A172 (cell line): ENCODE results near the gene TSR1. TPM values are rescaled to one million over a fixed set of nuclear protein-coding genes. Genes with fewer than 3 reads are reported as not detected.

Experiments
- DNase-seq: peaks from one replicate; pipeline ENCODE4 v3.0.0-alpha.2; 2015; ENCODE audit warnings: low spot score
- total RNA-seq: library from RNA; depleted of rRNA; stranded (reverse); fragments of >200 nt; shearing (Covaris generic); gene quantifications from 2 replicates; pipeline ENCODE4 v1.2.3, GENCODE V29; 2014

TSR1 gene
- total RNA-seq, 1 experiment from 2014 or later = 66.9 TPM

DNA sequence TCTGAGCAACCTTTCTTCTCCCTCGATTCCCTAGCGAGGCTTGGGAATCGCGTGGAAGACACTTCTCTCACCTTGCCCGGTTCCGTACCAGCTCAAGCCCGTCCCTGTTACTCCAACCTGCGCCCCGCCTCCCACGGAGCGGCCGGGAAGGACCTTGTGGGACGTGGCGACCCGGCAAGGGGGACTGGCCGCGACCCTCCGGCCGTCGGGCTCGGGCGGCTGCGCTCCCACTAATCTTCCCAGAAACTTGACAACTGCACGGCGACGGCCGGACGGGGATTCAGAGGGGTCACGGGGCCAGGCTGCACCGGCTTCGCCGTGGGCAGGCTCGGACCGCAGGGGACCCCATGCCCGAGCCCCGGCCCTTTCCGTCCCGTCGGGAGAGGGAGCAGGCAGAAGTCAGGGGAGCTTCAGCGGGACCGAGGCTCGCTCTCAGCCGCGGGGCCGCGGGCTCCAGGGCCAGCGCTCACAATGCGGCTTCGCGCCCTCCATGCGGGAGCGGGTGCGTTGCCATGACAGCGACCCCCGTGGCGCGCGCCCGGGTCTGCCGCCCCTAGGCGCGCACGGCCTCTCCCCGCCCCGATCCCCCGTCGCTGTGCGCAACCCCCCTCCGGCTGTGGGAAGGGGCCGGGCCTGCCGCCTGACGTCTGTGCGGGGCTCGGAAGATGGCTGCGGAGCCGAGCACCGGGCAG is 741 bp upstream of the TSR1 start, which contains the start of gene SGSM2:
TSS of gene SGSM2 (plus strand) at position 650 of the 692 bp plus-strand sequence. CDS start 188 bp downstream, outside the sequence.
- no peak for DNase-seq

DNA sequence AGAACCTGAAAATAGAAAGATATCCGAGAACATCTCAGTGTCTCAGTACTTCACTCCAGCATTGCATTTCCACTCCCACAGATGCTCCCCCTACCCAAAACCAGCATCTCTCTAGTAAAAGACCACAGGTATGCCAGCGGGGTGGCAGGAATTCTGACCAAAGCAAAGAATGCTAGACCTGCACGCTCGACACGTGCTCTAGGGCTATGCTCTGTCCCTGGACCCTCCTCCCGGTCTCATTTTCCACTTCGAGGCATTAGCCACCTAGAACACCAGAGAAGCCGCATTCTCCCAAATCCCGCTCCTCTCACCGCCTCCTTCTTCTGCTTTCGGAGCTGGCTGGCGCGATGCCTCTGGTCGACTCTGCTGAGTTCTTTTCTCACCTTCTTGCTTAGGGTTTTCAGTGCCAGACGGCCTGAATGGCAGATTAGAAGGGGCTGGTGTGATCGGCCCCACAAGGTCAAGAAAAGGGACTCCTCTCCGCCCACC is 487 bp downstream of the TSR1 start:
- peak; percentile 16 for DNase-seq

DNA sequence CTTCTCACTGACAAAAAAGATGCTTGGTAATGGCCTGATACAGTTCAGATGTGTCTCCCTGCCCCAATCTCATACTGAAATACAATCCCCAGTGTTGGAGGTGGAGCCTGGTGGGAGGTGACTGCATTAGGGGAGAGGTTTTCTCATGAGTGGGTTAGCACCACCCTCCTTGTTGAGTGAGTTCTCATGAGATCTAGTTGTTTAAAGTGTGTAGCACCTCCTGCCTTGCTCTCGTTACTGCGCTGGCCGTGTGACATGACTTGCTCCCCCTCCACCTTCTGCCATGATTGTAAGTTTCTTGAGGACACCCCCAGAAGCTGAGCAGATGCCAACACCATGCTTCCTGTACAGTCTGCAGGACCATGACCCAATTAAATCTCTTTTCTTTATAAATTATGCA is 5.0 kb downstream of the TSR1 start:
- no peak for DNase-seq

DNA sequence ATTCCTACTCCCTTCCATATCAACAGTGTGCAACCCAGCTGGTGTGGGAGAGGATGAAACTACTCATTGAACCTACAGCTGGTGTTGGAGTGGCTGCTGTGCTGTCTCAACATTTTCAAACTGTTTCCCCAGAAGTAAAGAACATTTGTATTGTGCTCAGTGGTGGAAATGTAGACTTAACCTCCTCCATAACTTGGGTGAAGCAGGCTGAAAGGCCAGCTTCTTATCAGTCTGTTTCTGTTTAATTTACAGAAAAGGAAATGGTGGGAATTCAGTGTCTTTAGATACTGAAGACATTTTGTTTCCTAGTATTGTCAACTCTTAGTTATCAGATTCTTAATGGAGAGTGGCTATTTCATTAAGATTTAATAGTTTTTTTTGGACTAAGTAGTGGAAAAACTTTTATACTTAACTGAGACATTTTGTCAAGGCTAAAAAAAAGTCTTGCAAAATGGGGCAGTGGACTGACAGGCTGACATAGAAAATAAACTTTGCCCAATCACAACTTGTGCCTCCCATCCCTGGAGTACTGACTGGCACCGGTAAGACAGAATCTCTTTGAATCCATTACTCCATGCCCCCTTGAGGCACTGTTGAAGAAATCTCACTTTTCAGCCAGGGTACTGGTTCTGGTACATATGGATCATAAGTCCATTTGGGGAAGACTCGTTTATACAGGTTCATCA is 12.5 kb downstream of the TSR1 start:
- no peak for DNase-seq

DNA sequence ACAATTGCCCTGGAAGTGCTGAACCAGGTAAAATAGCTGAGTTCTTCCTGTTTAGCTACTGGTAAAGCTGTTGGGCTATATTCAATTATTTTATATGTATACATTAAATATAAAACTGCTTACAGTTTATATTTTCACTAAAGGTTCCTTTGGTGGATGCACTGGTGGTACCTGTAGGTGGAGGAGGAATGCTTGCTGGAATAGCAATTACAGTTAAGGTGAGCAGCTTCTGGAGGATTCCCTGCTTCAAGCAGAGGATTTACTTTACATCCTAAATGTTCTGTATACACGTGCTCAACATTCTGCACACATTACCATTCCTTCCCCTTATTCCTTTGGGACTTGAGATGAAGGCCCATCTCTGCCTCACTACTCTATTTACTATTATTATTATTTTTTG is 14.9 kb downstream of the TSR1 start:
- no peak for DNase-seq

DNA sequence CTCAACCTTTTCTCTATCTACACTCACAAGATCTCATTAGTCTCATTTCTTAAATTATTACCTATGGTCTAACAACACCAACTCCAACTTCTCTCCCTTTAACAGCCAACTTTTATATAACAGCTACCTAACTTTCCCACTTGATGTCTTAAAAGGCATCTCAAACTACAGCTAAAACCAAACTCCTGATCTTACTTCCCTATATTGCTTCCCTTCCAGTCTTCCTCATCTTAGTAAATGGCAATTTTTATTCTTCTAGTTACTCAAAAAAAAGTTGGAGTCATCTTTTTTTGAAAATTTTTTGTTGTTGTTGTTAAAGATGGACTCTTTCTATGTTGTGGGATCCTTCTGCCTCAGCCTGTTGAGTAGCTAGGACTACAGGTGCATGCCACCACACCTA is 17.2 kb downstream of the TSR1 start:
- DNase-seq = no peak

DNA sequence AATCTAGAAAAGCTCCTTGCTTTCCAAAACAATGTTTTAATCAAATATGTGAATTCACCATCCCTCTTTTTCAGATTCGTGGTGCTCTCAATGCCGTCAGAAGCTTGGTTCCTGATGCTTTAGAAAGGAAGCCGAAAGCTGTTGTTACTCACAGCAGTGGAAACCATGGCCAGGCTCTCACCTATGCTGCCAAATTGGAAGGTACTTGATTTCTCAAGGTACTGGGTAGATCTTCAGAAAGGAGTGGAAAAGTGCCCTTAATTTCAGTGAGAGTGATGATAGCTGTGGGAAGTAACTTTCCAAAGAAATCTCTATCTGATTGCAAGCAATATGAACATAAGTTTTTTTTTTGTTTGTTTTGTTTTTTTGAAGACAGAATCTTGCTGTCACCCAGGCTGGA is 18.5 kb downstream of the TSR1 start:
- no peak for DNase-seq

DNA sequence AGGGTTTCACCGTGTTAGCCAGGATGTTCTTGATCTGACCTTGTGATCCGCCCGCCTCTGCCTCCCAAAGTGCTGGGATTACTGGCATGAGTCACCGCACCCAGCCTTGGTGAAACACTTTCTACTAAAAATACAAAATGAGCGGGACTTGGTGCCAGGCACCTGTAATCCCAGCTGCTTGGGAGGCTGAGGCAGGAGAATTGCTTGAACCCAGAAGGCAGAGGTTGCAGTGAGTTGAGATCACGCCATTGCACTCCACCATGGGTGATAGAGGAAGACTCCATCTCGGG is 19.4 kb downstream of the TSR1 start:
- peak; percentile 52 for DNase-seq

DNA sequence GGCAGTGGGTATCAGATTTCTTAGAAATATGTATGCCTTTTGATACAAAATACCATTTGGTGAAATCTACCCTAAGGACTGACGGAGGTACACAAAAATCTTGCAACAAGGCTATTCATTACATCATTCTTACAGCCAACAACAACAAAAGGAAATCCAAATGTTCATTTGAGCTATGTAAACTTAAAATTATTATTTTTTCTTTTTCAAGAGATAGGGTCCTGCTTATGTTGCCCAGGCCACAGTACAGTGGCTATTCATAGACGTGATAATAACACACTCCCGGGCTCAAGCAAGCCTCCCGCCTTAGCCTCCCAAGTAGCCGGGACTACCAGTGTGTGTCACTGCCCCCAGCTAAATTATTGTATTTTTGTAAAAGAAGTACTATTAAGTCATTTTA is 23.5 kb downstream of the TSR1 start:
- DNase-seq = no peak

DNA sequence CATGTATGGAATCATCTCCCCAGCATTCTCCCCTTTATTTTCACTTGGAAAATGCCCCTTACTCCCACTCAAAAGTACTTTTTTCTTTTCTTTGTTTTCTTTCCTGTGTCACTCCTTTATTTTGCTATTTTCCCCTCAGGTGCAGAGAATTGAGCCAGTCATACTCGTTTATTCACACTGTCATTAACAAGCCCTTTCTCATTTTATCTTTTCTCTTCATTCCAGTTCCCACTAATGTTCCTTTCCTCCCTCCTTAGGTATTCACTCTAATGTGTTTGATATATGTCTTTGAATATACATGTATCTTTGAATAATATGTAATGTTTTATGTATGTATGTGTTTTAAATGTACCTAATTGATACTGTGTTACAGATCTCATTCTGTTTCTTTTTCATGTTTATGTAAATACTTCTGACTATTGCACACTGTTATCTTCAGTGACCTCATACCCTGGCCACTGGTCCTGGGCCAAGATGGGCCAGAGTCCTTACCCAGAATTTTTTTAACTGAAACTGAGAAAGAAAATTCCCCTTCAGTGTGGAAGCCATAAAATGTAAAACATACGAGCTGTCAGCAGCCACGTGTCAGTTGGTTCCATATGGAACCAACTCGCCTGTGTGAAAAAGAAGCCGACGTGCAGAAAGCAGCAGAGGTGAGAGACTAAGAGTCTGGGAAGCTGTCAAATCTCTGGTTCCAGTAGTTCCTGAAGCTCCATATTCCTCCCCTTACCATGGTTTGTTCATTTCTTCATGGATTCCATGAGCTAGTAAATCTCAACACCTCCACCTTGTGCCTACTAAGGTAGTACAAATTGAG is 26.7 kb downstream of the TSR1 start:
- DNase-seq = no peak

DNA sequence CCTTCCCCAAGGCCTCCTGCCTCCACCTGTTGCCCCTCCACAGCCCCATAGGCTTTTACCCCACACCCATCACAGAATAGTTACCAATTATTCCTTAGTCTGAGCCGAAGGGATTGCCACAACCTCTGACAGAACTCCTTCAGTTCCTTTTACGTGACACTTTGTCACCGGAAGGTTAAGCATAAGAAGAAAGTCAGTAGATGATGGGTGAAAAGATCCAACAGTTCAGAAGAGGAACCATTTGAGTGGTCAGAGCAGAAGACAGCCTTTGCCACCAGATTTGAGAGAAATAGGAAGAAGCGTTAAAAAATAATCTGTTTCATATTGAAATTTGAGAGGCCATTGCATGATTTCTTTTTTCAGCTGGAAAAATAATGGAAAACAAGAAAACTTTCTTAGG is 31.3 kb downstream of the TSR1 start:
- DNase-seq = no peak

DNA sequence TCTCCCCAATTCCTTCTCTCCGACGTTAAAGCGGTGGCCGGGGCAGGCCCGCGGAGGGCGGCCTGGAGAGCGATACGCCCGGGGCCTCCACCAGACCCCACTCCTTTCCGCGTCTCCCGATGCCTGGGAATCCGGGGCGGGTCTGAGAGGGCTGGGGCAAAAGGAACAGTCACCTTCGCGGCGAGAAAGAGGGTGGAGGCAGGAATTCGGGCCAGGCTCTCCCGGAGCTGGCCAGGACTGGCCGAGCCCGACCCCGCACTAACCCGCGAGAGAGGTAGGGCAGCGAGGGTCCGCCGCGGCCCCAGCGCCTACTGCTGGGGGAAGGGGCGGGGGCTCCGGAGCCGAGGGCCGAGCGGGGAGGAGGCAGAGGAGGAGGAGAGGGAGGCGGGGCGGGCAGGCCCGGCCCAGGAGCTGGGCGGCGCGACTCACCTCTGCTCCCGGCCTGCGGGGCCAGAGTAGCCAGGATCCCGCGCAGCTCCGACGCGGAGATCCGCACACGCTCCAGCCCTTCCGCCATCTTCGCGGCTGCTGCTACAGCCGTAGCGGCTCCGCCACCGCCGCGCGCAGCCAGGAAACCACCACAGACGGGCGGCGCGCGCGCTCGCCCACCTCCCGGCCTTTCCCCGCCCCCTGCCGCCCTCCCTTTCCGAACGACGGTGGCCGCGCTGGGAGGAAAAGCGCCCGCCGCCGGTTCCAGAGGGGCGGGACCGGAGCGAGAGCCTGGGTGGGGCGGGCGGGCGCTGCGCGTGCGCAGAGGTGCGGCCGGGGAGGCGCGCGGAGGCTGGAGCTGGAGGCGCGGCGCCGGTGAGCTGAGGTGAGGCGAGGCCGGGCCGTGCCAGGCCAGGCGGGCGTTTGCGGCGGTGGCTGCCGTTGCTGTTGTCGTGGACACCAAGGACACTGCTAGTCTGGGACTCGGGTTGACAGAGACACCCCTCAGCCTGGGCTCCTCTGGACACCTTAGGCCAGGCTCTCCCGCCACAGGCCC is 32.8 kb downstream of the TSR1 start, which contains the start of the genes SMG6 and SRR:
TSS of gene SMG6 (minus strand) at position 582 of the 985 bp plus-strand sequence. CDS start at position 517, 65 bp downstream.
TSS of gene SRR (plus strand) at position 747 of the 985 bp plus-strand sequence. CDS start 11,611 bp downstream, outside the sequence.
- DNase-seq = peak; percentile 78

DNA sequence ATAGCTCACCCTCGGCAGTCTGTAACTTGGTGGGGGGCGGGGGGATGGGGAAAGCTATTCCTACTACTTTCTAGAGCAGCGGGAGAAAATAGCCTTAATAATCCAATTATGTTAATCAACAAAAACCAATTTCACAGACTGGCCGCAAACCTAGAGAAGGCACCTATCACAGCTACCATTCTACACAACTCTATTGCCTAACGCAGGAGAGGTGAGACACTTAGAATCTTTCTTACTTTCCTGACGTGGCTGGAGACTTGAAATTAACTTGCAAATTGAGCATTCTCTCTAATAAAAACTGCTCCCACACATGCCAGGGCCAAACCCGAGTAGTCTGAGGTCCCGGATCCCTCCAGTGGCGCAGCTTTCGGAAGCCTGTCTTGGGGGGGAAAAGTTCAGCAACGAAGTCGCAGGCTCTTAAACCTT is 33.5 kb downstream of the TSR1 start:
- peak; percentile 13 for DNase-seq

DNA sequence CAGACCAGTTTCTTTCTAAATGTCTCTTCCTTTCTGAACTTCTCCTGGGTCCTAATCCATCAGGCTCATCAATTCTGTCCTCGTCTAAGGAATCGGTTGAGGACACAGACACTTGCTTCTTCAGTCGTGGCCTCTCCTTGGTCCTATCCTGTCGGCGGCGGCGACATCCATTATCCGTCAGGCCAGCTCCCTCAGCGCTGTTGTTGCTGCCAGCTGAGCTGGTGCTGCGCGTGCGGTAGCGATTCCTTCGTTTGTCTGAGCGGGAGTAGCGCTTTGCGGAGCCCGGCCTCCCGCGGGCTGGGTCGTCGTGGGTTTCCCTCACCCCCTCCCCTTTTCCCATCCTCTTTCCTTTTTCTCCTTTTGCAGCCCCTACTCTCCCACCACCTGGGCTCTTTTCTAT is 36.5 kb downstream of the TSR1 start:
- DNase-seq = no peak

DNA sequence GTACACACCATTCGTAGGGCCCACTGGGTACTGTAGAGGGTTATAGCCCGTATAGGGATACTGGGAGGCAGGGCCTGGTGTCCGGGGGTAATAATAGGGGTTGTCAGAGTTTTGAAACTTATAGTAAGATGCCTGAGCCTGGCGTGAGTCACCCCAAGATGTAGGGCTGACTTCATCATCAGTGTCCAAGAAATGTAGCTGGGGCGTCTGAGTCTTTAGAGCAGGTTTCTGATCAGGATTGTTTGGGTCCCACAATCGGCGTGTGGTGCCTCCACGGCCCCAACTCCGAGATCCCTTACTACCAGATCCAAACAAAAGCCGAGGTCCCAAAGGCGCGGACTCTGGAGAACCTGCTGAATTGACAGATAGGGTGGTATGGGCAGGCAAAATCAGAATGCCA is 37.1 kb downstream of the TSR1 start:
- DNase-seq = no peak

DNA sequence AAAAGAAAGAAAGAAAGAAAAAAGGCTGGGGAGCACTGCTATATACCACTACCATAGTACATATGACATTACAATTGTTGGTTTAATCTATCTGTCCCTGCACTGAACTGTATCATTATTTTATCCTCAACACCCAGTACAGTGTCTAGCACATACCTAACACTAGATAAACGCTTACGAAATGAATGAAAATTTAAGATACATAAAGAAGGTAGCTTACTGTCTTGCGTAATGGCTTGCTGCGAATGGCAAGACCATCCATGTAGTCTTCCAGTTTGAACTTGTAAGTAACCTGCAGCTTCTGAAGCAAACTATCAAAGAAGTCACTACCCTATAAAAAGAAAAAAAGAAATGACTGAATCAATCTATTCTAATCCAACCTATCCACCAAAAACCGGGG is 39.2 kb downstream of the TSR1 start:
- DNase-seq = no peak

DNA sequence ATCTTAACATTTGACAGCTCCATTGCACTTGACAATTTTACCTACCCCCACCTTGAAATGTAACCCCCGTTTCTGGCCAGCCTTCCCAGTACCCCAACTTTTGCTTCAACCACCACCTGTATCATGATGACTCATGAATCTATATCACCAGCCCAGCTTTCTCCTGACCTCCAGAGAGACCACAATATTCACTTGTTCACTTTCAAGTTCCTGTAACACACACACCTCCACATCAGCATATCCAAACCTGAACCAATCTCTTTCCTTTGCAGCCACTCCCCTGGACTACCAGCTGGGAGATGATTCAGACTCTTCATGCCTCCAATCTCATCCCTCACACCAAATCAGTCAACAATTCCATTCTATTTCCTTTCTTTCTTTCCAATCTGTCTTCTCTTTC is 40.7 kb downstream of the TSR1 start:
- peak; percentile 53 for DNase-seq

DNA sequence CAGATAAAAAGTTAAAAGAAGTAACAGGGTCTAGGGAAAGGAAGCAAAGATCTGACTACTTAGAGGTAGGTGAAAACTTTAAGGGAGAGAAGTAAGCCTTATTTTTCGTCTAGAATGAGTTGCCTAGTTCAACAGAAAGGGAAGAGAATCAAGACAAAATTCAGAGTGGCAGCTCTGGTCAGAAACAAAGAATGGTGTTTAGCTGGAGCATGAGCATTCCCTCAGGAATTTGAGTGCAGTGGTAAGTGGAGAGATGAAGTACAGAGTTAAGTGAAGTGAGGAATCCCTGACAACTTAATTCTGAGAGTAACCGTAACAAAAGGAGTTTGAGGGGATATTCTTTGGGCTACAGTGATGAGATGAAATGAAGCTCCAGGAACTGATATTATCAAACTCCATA is 44.2 kb downstream of the TSR1 start:
- peak; percentile 13 for DNase-seq

DNA sequence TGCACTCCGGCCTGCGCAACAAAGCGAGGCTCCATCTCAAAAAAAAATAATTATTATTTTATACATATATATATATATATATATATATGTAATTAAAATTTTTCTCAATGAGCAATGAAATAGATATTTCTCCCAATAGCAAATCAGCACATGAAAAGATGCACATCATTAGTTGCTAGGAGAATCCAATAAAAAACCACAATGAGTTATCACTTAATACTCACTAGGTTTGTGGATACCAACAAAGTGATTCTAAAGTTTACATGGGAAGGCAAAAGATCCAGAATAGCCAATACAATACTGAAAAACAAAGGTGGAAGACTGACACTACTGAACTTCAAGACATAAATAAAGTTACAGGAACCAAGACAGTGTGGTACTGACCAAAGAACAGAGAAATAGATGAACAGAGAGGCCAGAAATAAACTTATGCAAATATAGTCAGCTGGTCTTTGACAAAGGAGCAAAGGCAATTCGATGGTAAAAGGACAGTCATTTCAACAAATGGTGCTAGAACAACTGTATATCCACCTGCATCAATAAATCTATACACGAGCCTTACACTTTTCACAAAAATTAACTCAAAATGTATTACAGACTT is 46.3 kb downstream of the TSR1 start:
- peak; percentile 37 for DNase-seq

DNA sequence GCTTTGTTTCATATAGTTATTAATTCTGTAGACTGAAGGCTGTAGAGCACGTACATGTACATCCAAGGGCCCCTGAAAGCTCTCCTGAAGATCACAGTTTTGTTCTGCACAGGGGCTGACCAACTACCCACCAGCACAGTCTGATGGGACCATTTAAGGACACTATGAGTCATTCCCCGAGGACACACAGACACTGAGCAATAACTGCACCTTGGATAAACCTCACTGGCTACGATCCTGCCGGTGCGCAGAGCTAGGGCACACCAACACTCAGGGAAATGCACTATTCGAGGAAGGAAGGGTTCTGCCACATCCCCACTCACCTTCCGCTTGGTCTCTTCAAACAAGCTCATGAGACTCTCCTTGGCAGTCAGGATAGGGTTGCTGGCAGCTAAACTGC is 53.0 kb downstream of the TSR1 start:
- no peak for DNase-seq
